Astrocyte (in vitro differentiated cells and primary cell): ENCODE results near the gene TRPM8. TPM values are rescaled to one million over a fixed set of nuclear protein-coding genes. Genes with fewer than 3 reads are reported as not detected.

Experiments
- DNase-seq: peaks from one replicate; pipeline ENCODE4 v3.0.0-alpha.2; 2010; ENCODE audit warnings: low read depth
- FAIRE-seq: peaks from 2 replicates; lab custom pipeline; 2011; peaks lifted over from hg19 to GRCh38; lab: Jason Lieb, UNC
- H2AFZ ChIP-seq: 2 replicates; pipeline ENCODE4 v1.6.0; 2012; ENCODE audit warnings: low read depth, low read length, inconsistent platforms
- H3K27ac ChIP-seq: 2 replicates; pipeline ENCODE4 v1.5.1; 2011; ENCODE audit warnings: low read depth, low read length, inconsistent platforms
- H3K27me3 ChIP-seq: 2 replicates; pipeline ENCODE4 v1.6.0; 2011; ENCODE audit warnings: low read length, inconsistent platforms; ENCODE audit not compliant: insufficient read depth
- H3K36me3 ChIP-seq: 2 replicates; pipeline ENCODE4 v1.5.1; 2011; ENCODE audit warnings: low read length, inconsistent platforms; ENCODE audit not compliant: insufficient read depth
- H3K4me1 ChIP-seq: 2 replicates; pipeline ENCODE4 v1.5.1; 2011; ENCODE audit warnings: low read length, inconsistent platforms; ENCODE audit not compliant: insufficient read depth
- H3K4me2 ChIP-seq: 2 replicates; pipeline ENCODE4 v1.6.0; 2012; ENCODE audit warnings: low read length, inconsistent platforms
- H3K4me3 ChIP-seq: 2 replicates; pipeline ENCODE4 v1.5.1; 2011; ENCODE audit warnings: low read depth, mild to moderate bottlenecking, low read length, inconsistent platforms; ENCODE audit not compliant: insufficient read depth
- H3K79me2 ChIP-seq: 2 replicates; pipeline ENCODE4 v1.6.0; 2012; ENCODE audit warnings: mild to moderate bottlenecking, low read length, inconsistent platforms; ENCODE audit not compliant: insufficient read depth
- H3K9ac ChIP-seq: 2 replicates; pipeline ENCODE4 v1.6.0; 2012; ENCODE audit warnings: mild to moderate bottlenecking, low read length, inconsistent platforms
- H3K9me3 ChIP-seq: 2 replicates; pipeline ENCODE4 v1.5.1; 2012; ENCODE audit warnings: low read depth, mild to moderate bottlenecking, low read length, inconsistent platforms; ENCODE audit not compliant: insufficient read depth
- H4K20me1 ChIP-seq: 2 replicates; pipeline ENCODE4 v1.6.0; 2012; ENCODE audit warnings: low read length, inconsistent platforms; ENCODE audit not compliant: insufficient read depth
- H3K27ac Mint-ChIP-seq: one replicate; pipeline ENCODE4 v1.8.0; 2021; ENCODE audit warnings: mild to moderate bottlenecking, mixed read lengths; ENCODE audit not compliant: unreplicated experiment
- H3K27me3 Mint-ChIP-seq: one replicate; pipeline ENCODE4 v1.8.0; 2021; ENCODE audit warnings: low read depth, mixed read lengths; ENCODE audit not compliant: unreplicated experiment
- H3K36me3 Mint-ChIP-seq: one replicate; pipeline ENCODE4 v1.8.0; 2021; ENCODE audit warnings: low read depth, mixed read lengths; ENCODE audit not compliant: unreplicated experiment
- H3K4me1 Mint-ChIP-seq: one replicate; pipeline ENCODE4 v1.8.0; 2021; ENCODE audit warnings: low read depth, mixed read lengths; ENCODE audit not compliant: unreplicated experiment
- H3K4me3 Mint-ChIP-seq: one replicate; pipeline ENCODE4 v1.8.0; 2021; ENCODE audit warnings: mild to moderate bottlenecking, moderate library complexity, mixed read lengths; ENCODE audit not compliant: unreplicated experiment
- H3K9me3 Mint-ChIP-seq: one replicate; pipeline ENCODE4 v1.8.0; 2021; ENCODE audit warnings: mild to moderate bottlenecking, mixed read lengths; ENCODE audit not compliant: unreplicated experiment
- CTCF ChIP-seq: IDR thresholded peaks from 2 replicates; pipeline ENCODE4 v1.5.1; 2011; ENCODE audit warnings: low read depth, mild to moderate bottlenecking, inconsistent platforms, low read length, moderate library complexity; ENCODE audit not compliant: insufficient read depth
- EZH2 ChIP-seq: IDR thresholded peaks from 2 replicates; pipeline ENCODE4 v1.6.1; 2012; ENCODE audit warnings: mild to moderate bottlenecking, low read length, inconsistent platforms; ENCODE audit not compliant: insufficient read depth
- total RNA-seq: library from RNA; stranded (reverse); gene quantifications from 2 replicates; pipeline ENCODE4 v1.2.1, GENCODE V29; 2021

Gene TRPM8
- total RNA-seq, 1 donor from 2014 or later = 0.95 TPM

GRCh38 chr2:233901367-233901766 lies 15.8 kb upstream of the TRPM8 start:
- H3K27ac Mint-ChIP-seq = no peak overlapping the region
- FAIRE-seq (no peak), DNase-seq (no peak)
- Histone ChIP-seq H3K4me1 (no peaks in the 10 kb centered on the region), H3K4me2 (no peak overlapping the region), H3K9ac (no peak overlapping the region), H3K9me3 (no peaks in the 10 kb centered on the region), H4K20me1 (no peaks in the 10 kb centered on the region), H3K27me3 (peaks cover 15% of the 10 kb centered on the region), H3K27ac (no peak overlapping the region), H3K4me3 (no peak overlapping the region), H2AFZ (no peak overlapping the region), H3K36me3 (no peaks in the 10 kb centered on the region), H3K79me2 (no peaks in the 10 kb centered on the region)
- H3K36me3 Mint-ChIP-seq = no peaks in the 10 kb centered on the region
- H3K9me3 Mint-ChIP-seq = peaks cover 4% of the 10 kb centered on the region
- H3K4me1 Mint-ChIP-seq = no peaks in the 10 kb centered on the region
- TF ChIP-seq CTCF (no peak), EZH2 (no peak)
- H3K27me3 Mint-ChIP-seq = peaks cover 42% of the 10 kb centered on the region
- no peak overlapping the region for H3K4me3 Mint-ChIP-seq

GRCh38 chr2:233901884-233902283 lies 15.3 kb upstream of the TRPM8 start:
- H3K4me1 ChIP-seq = no peaks in the 10 kb centered on the region
- H3K9ac ChIP-seq = no peak overlapping the region
- Mint-ChIP-seq H3K27ac (no peak overlapping the region), H3K27me3 (peaks cover 43% of the 10 kb centered on the region), H3K4me1 (no peaks in the 10 kb centered on the region), H3K36me3 (no peaks in the 10 kb centered on the region), H3K4me3 (no peak overlapping the region), H3K9me3 (peaks cover 4% of the 10 kb centered on the region)
- H3K27me3 ChIP-seq = peaks cover 15% of the 10 kb centered on the region
- no peaks in the 10 kb centered on the region for H3K9me3 ChIP-seq
- no peak overlapping the region for H3K27ac ChIP-seq
- H4K20me1 ChIP-seq = no peaks in the 10 kb centered on the region
- H3K79me2 ChIP-seq = no peaks in the 10 kb centered on the region
- FAIRE-seq (no peak), DNase-seq (no peak)
- H3K4me3 ChIP-seq = no peak overlapping the region
- H3K4me2 ChIP-seq = no peak overlapping the region
- H2AFZ ChIP-seq = no peak overlapping the region
- no peaks in the 10 kb centered on the region for H3K36me3 ChIP-seq
- TF ChIP-seq CTCF (no peak), EZH2 (no peak)

- Histone ChIP-seq H3K27ac (no peak overlapping the region), H4K20me1 (no peaks in the 10 kb centered on the region), H3K36me3 (no peaks in the 10 kb centered on the region), H3K9me3 (no peaks in the 10 kb centered on the region), H3K27me3 (peaks cover 9% of the 10 kb centered on the region), H3K4me1 (no peaks in the 10 kb centered on the region), H3K4me2 (no peak overlapping the region), H3K4me3 (no peak overlapping the region), H3K79me2 (no peaks in the 10 kb centered on the region), H3K9ac (no peak overlapping the region), H2AFZ (no peak overlapping the region)
- Mint-ChIP-seq H3K36me3 (no peaks in the 10 kb centered on the region), H3K27me3 (peaks cover 48% of the 10 kb centered on the region), H3K4me3 (no peak overlapping the region), H3K4me1 (no peaks in the 10 kb centered on the region), H3K27ac (no peak overlapping the region), H3K9me3 (peaks cover 5% of the 10 kb centered on the region)
- DNase-seq (no peak), FAIRE-seq (no peak)
- TF ChIP-seq EZH2 (no peak), CTCF (no peak)
Measured at GRCh38 chr2:233905945-233906344, 11.2 kb upstream of the TRPM8 start.
